ENCODE data around the gene NOTO.

Gene NOTO

GRCh38 chr2:73228631-73229030 is 26.3 kb downstream of the NOTO start:
- no peak for ATAC-seq (ENCODE audit: low read depth)
- Histone ChIP-seq H3K9me3 (ENCODE audit: severe bottlenecking) (no peaks in the 10 kb centered on the region), H3K4me3 (ENCODE audit: severe bottlenecking) (no peak overlapping the region), H3K4me1 (ENCODE audit: insufficient read depth, poor library complexity, severe bottlenecking) (no peaks in the 10 kb centered on the region), H3K27ac (ENCODE audit: poor library complexity, severe bottlenecking) (no peak overlapping the region), H3K27me3 (ENCODE audit: insufficient read depth, poor library complexity, severe bottlenecking) (no peaks in the 10 kb centered on the region), H3K36me3 (ENCODE audit: low read depth) (peaks cover under 1% of the 10 kb centered on the region)
- TF ChIP-seq CTCF (IDR thresholded peaks at IDR 0.05; ENCODE audit: poor library complexity, severe bottlenecking) = no peak
- DNase-seq (ENCODE audit: low spot score) = no peak

DNA sequence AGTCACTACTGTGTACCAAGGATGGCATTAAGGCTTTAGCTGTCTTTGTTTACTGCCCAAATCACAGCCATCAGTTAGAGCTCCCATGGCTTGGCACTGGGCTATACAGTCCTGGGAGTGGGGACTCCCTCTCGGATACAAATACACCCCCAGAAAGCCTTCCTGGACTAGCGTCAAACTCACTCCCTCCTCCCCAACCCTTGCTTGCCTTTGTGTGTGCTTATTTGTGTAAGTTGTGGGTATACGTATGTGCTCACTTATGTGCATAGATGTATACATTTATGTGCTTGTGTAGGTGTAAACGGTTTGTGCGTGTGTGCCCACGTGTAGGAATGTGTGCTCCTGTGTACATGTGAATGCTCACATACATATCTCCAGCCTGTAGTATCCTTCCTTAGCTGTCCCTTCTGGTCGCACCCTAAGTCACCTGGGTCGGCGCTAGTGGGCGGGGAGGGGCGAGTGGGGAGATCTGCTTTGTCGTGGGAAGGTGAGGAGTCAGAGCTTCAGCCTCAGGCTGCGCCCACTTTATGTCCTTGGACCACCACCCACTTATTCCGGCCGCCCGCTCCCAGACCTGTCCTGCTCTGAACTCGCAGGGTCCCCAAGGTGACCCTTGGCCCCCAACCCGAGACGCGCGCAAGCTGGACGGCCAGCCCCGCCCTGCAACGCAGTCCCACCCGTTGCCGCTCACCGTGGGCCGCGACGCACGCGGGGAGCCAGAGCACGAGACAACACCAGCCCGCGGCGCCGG is 30.2 kb downstream of the NOTO start:
- ATAC-seq (ENCODE audit: low read depth) (no peak), DNase-seq (ENCODE audit: low spot score) (no peak)
- peaks cover 8% of the 10 kb centered on the region for H3K4me1 ChIP-seq (ENCODE audit: insufficient read depth, poor library complexity, severe bottlenecking)
- TF ChIP-seq CTCF (IDR thresholded peaks at IDR 0.05; ENCODE audit: poor library complexity, severe bottlenecking) = no peak
- H3K27me3 ChIP-seq (ENCODE audit: insufficient read depth, poor library complexity, severe bottlenecking) = no peaks in the 10 kb centered on the region
- no peaks in the 10 kb centered on the region for H3K9me3 ChIP-seq (ENCODE audit: severe bottlenecking)
- H3K36me3 ChIP-seq (ENCODE audit: low read depth) = peaks cover 7% of the 10 kb centered on the region; the same call in 1 of the 2 replicates
- H3K27ac ChIP-seq (ENCODE audit: poor library complexity, severe bottlenecking) = no peak overlapping the region
- peak overlapping the region; percentile 65 for H3K4me3 ChIP-seq (ENCODE audit: severe bottlenecking)

- H3K27ac ChIP-seq (ENCODE audit: poor library complexity, severe bottlenecking) = peak within 1 kb of the TSS; percentile 71
- H3K9me3 ChIP-seq (ENCODE audit: severe bottlenecking) = no peaks in the 10 kb centered on the region
- peaks cover 8% of the 10 kb centered on the region for H3K4me1 ChIP-seq (ENCODE audit: insufficient read depth, poor library complexity, severe bottlenecking)
- H3K36me3 ChIP-seq (ENCODE audit: low read depth) = peaks cover 11% of the 10 kb centered on the region; the same call in 1 of the 2 replicates
- peak; percentile 92 for ATAC-seq (ENCODE audit: low read depth)
- H3K4me3 ChIP-seq (ENCODE audit: severe bottlenecking) = peak within 1 kb of the TSS; percentile 65
- DNase-seq (ENCODE audit: low spot score) = peak; percentile 99
- H3K27me3 ChIP-seq (ENCODE audit: insufficient read depth, poor library complexity, severe bottlenecking) = no peaks in the 10 kb centered on the region
- no peak for TF ChIP-seq CTCF (IDR thresholded peaks at IDR 0.05; ENCODE audit: poor library complexity, severe bottlenecking)
Observed at GRCh38 chr2:73233154-73233931, 31.0 kb downstream of the NOTO start, which contains the start of gene PRADC1. TSS of gene PRADC1 (minus strand) at chr2:73233239. CDS start at chr2:73233160, 79 bp downstream.

DNA sequence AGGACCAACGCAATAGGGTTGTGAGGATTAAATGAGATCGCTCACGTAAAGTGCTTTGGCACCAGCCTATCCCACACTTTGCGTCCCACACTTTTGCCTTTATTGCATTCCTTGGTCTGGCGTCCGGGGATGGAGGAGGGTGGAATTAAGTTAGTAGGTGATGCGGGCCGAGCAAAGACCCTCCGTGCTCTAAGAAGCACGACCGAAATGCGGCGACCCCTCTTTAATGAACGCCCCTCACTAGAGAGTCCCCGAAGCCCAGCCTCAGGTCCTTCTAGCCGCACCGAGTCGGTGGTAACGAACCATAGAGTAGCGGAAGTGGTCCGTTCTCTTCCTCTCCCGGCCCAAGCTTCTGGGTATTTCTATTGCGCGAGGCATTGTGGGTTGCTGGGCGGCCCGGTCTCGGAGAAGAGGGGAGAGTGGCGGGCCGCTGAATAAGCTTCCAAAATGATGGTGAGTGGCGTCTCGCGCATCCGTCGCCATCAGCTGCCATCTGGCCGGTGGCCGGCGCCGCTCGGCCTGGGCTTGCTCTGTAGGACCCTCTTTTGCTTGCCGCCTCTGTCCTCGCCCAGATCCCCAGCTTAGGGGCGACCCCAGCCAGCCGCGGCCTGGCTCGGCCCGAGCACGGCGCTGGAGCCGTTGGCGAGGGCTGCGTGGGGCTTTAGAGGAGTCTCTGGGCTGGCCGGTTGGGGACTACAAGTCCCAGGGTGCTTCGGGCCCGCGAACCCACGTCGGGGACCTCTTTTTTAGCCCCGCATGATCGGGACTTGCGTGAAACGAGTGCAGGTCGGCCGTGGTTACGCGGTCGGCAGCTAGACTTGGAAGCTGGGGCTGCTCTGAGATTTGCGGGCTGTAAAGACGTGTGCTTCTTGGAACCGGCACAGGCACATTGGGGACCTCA is 31.8 kb downstream of the NOTO start, which contains the start of gene CCT7:
TSS of gene CCT7 (plus strand) at position 377 of the 901 bp plus-strand sequence. CDS start at position 448, 71 bp downstream.
- peak within 1 kb of the TSS; percentile 65 for H3K4me3 ChIP-seq (ENCODE audit: severe bottlenecking)
- H3K4me1 ChIP-seq (ENCODE audit: insufficient read depth, poor library complexity, severe bottlenecking) = peaks cover 12% of the 10 kb centered on the region
- H3K27me3 ChIP-seq (ENCODE audit: insufficient read depth, poor library complexity, severe bottlenecking) = no peaks in the 10 kb centered on the region
- DNase-seq (ENCODE audit: low spot score) (peak; percentile 86), ATAC-seq (ENCODE audit: low read depth) (peak; percentile 69)
- H3K27ac ChIP-seq (ENCODE audit: poor library complexity, severe bottlenecking) = peak within 1 kb of the TSS; percentile 71
- no peak for TF ChIP-seq CTCF (IDR thresholded peaks at IDR 0.05; ENCODE audit: poor library complexity, severe bottlenecking)
- peaks cover 19% of the 10 kb centered on the region for H3K36me3 ChIP-seq (ENCODE audit: low read depth)
- H3K9me3 ChIP-seq (ENCODE audit: severe bottlenecking) = no peaks in the 10 kb centered on the region
